ENCODE data around the gene PKIB. TPM values are rescaled to one million over a fixed set of nuclear protein-coding genes. Genes with fewer than 3 reads are reported as not detected.

The PKIB gene, protein sequence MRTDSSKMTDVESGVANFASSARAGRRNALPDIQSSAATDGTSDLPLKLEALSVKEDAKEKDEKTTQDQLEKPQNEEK
- total RNA-seq (1 to 10 TPM; 1.4 to 3.3 TPM), polyA plus RNA-seq (ENCODE audit: insufficient read depth, low read depth, low replicate concordance) (5.0 TPM)
- long read RNA-seq, donor 1: 0 reads
- long read RNA-seq, donor 2: 0 reads

- H3K27me3 ChIP-seq: no peaks in the 10 kb centered on the region
- peak within 1 kb of the TSS; percentile 49 to 64 for H3K4me3 ChIP-seq
- H3K4me1 ChIP-seq: peaks cover 13% of the 10 kb centered on the region
- WGBS, 2 donors: 1 to 2% methylated on average over 21 to 66 of the region's 66 CpGs
- H3K9me3 ChIP-seq: no peaks in the 10 kb centered on the region
- H3K27ac ChIP-seq: no peak within 1 kb of the TSS
- intact Hi-C loops (cut with DNase I; ENCODE audit: low total_unique reads): no loop called here
- no peaks in the 10 kb centered on the region for H3K36me3 ChIP-seq (ENCODE audit: low read depth, missing control alignments)
- no peak for TF ChIP-seq POLR2A (IDR thresholded peaks at IDR 0.05)
- TF ChIP-seq, protein P1, sequence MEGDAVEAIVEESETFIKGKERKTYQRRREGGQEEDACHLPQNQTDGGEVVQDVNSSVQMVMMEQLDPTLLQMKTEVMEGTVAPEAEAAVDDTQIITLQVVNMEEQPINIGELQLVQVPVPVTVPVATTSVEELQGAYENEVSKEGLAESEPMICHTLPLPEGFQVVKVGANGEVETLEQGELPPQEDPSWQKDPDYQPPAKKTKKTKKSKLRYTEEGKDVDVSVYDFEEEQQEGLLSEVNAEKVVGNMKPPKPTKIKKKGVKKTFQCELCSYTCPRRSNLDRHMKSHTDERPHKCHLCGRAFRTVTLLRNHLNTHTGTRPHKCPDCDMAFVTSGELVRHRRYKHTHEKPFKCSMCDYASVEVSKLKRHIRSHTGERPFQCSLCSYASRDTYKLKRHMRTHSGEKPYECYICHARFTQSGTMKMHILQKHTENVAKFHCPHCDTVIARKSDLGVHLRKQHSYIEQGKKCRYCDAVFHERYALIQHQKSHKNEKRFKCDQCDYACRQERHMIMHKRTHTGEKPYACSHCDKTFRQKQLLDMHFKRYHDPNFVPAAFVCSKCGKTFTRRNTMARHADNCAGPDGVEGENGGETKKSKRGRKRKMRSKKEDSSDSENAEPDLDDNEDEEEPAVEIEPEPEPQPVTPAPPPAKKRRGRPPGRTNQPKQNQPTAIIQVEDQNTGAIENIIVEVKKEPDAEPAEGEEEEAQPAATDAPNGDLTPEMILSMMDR (IDR thresholded peaks at IDR 0.05): no peak
- DNase-seq: peak; percentile 77
Observed at GRCh38 chr6:122609881-122610689, at the start of gene PKIB. Gene PKIB (plus strand): TSS chr6:122610405. CDS start chr6:122717795, 107,390 bp downstream.

- WGBS, 2 donors: 90 to 95% methylated on average over 7 to 8 of the region's 8 CpGs
- H3K4me1 ChIP-seq: no peaks in the 10 kb centered on the region
Observed at GRCh38 chr6:122563364-122564052, 46.7 kb upstream of the PKIB start.

GRCh38 chr6:122564230-122564629 lies 46.0 kb upstream of the PKIB start:
- TF ChIP-seq, protein P1 (IDR thresholded peaks at IDR 0.05): no peak
- no peak for TF ChIP-seq POLR2A (IDR thresholded peaks at IDR 0.05)
- WGBS, 2 donors: 86 to 92% methylated on average over 2 to 3 of the region's 3 CpGs
- intact Hi-C loops (cut with DNase I; ENCODE audit: low total_unique reads): no loop called here

More at GRCh38 chr6:122563364-122564052, 46.7 kb upstream of the PKIB start:
- intact Hi-C loops (cut with DNase I; ENCODE audit: low total_unique reads): no loop called here
- Histone ChIP-seq H3K27me3 (no peaks in the 10 kb centered on the region), H3K4me3 (no peak overlapping the region), H3K27ac (no peak overlapping the region), H3K9me3 (no peaks in the 10 kb centered on the region), H3K36me3 (ENCODE audit: low read depth, missing control alignments) (no peaks in the 10 kb centered on the region)
- DNase-seq: no peak
- TF ChIP-seq, protein P1 (IDR thresholded peaks at IDR 0.05): no peak

DNA sequence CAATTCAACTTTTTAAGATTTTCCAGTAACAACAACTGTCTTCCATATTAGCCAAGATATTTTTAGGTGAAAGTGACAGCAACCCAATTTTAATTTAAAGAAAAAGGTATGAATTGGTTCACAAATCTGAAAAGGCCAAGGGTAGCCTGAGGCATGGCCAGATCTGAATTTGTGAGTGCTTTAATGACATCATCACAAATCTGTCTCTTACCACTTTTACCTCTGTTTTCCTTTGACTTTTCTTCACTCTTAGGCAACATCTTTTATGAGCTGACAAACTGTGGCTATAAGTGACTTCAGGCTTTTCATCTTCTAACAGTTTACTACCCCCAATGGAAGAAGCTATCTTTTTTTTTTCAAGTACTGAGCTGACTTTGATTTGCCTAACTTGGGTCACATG lies 44.5 kb upstream of the PKIB start:
- H3K36me3 ChIP-seq (ENCODE audit: low read depth, missing control alignments): no peaks in the 10 kb centered on the region
- DNase-seq: no peak
- no peaks in the 10 kb centered on the region for H3K27me3 ChIP-seq
- H3K4me3 ChIP-seq: no peak overlapping the region
- intact Hi-C loops (cut with DNase I; ENCODE audit: low total_unique reads): no loop called here
- no peak overlapping the region for H3K27ac ChIP-seq
- no peak for TF ChIP-seq POLR2A (IDR thresholded peaks at IDR 0.05)
- TF ChIP-seq, protein P1 (IDR thresholded peaks at IDR 0.05): no peak
- H3K9me3 ChIP-seq: no peaks in the 10 kb centered on the region
- H3K4me1 ChIP-seq: no peaks in the 10 kb centered on the region

More at GRCh38 chr6:122564230-122564629, 46.0 kb upstream of the PKIB start:
- Histone ChIP-seq H3K4me1 (no peaks in the 10 kb centered on the region), H3K9me3 (no peaks in the 10 kb centered on the region), H3K27me3 (no peaks in the 10 kb centered on the region), H3K36me3 (ENCODE audit: low read depth, missing control alignments) (no peaks in the 10 kb centered on the region), H3K4me3 (no peak overlapping the region), H3K27ac (no peak overlapping the region)
- no peak for DNase-seq

All from testis (tissue), 5 donors.